Lower lobe of right lung (tissue), 2 donors: ENCODE measurements around the gene SNAPC3. TPM values are rescaled to one million over a fixed set of nuclear protein-coding genes. Genes with fewer than 3 reads are reported as not detected.

Source experiments
- ATAC-seq, 2 donors: fragments of 200-7000 bp; cut with Tn5 transposase; one replicate each; pipeline ENCODE4 v1.9.1; 2020 to 2022; ENCODE audit warnings: mild to moderate bottlenecking in 2 of 2, moderate library complexity in 2 of 2
- DNase-seq: peaks from one replicate; pipeline ENCODE4 v3.0.0-alpha.2; 2020
- H3K27ac ChIP-seq: fragments of 200-600 bp; one replicate; pipeline ENCODE4 v1.8.0; 2022
- H3K27me3 ChIP-seq: fragments of 200-600 bp; one replicate; pipeline ENCODE4 v1.8.0; 2022; ENCODE audit warnings: low read depth
- H3K36me3 ChIP-seq: fragments of 200-600 bp; one replicate; pipeline ENCODE4 v1.8.0; 2022; ENCODE audit warnings: mild to moderate bottlenecking
- H3K4me1 ChIP-seq: fragments of 200-600 bp; one replicate; pipeline ENCODE4 v1.8.0; 2022
- H3K4me3 ChIP-seq: fragments of 200-600 bp; one replicate; pipeline ENCODE4 v1.8.0; 2022; ENCODE audit warnings: mild to moderate bottlenecking
- H3K9me3 ChIP-seq: fragments of 200-600 bp; one replicate; pipeline ENCODE4 v1.8.0; 2022
- CTCF ChIP-seq: fragments of 200-600 bp; IDR thresholded peaks from one replicate; pipeline ENCODE4 v1.8.0; 2022; ENCODE audit warnings: antibody characterized with exemption, mild to moderate bottlenecking
- intact Hi-C: fragments of 100-400 bp; cut with DNase I; formaldehyde crosslinking; loops from one replicate; pipeline ENCODE4 v1.11.0; 2022
- long read RNA-seq: library from polyadenylated mRNA; unstranded; transcript quantifications from one replicate; pipeline ENCODE4 v2.0.0, GENCODE V29; 2021
- total RNA-seq: library from RNA; stranded (reverse); fragmentation: NEBNext Ultra II Directional; extraction: Animal tissue kit (Norgen Biotek cat#: 25700); gene quantifications from one replicate; pipeline ENCODE4 v1.2.1, GENCODE V29; 2021
- donor health status: DM: no; HTN: yes; CAD: no; lungs with severe emphysema.

Gene SNAPC3
- total RNA-seq: 30.7 TPM
- long read RNA-seq, full-length matches to known transcripts: 49 of 60 reads
- long read RNA-seq, partial matches to known transcripts: 4 of 60 reads
- long read RNA-seq, other reads (novel, unspliced or antisense): 7 of 60 reads

- intact Hi-C loops: loop anchor here (10.0 kb wide), 1 partner anchor 208 kb away; no protein-coding TSS in a partner anchor
- Histone ChIP-seq H3K27ac (peak within 1 kb of the TSS; percentile 96), H3K4me3 (peak within 1 kb of the TSS; percentile 99), H3K36me3 (peaks cover 30% of the 10 kb centered on the region), H3K9me3 (no peaks in the 10 kb centered on the region), H3K27me3 (no peaks in the 10 kb centered on the region), H3K4me1 (peaks cover 48% of the 10 kb centered on the region)
- ATAC-seq: peak; percentile 100
- DNase-seq: peak; percentile 97
- no peak for TF ChIP-seq CTCF
These were observed at the start of gene SNAPC3 for GRCh38 chr9:15422372-15423230. Gene SNAPC3, plus strand, starts transcription at chr9:15422876. Its CDS starts 4 bp downstream, at chr9:15422880.

GRCh38 chr9:15373881-15374280 lies 48.8 kb upstream of the SNAPC3 start:
- intact Hi-C loops: no loop called here
- TF ChIP-seq CTCF: no peak
- Histone ChIP-seq H3K9me3 (no peaks in the 10 kb centered on the region), H3K4me3 (no peak overlapping the region), H3K27me3 (no peaks in the 10 kb centered on the region), H3K36me3 (no peaks in the 10 kb centered on the region), H3K27ac (peak overlapping the region; percentile 26), H3K4me1 (no peaks in the 10 kb centered on the region)
- DNase-seq (no peak), ATAC-seq (no peak)

- ATAC-seq: peak; percentile 36 to 64
- no peaks in the 10 kb centered on the region for H3K36me3 ChIP-seq
- intact Hi-C loops: no loop called here
These were observed 48.4 kb upstream of the SNAPC3 start for GRCh38 chr9:15374310-15374709.

GRCh38 chr9:15374825-15375224 lies 47.9 kb upstream of the SNAPC3 start:
- Histone ChIP-seq H3K4me1 (no peaks in the 10 kb centered on the region), H3K27ac (no peak overlapping the region)
- intact Hi-C loops: no loop called here

More at GRCh38 chr9:15374310-15374709, 48.4 kb upstream of the SNAPC3 start:
- TF ChIP-seq CTCF: no peak
- H3K27me3 ChIP-seq: no peaks in the 10 kb centered on the region
- H3K4me3 ChIP-seq: no peak overlapping the region
- no peak overlapping the region for H3K27ac ChIP-seq
- no peak for DNase-seq
- H3K9me3 ChIP-seq: no peaks in the 10 kb centered on the region
- H3K4me1 ChIP-seq: no peaks in the 10 kb centered on the region

More at GRCh38 chr9:15374825-15375224, 47.9 kb upstream of the SNAPC3 start:
- Histone ChIP-seq H3K4me3 (no peak overlapping the region), H3K36me3 (no peaks in the 10 kb centered on the region), H3K27me3 (no peaks in the 10 kb centered on the region), H3K9me3 (no peaks in the 10 kb centered on the region)
- DNase-seq: no peak
- ATAC-seq: no peak
- no peak for TF ChIP-seq CTCF
